HTERT RPE-1 (cell line): ENCODE measurements around the gene RHBDD2.

Experiments used
- in situ Hi-C: fragments of 300-500 bp; cut with MboI; formaldehyde crosslinking; loops from 4 replicates; pipeline ENCODE4 v1.14.3; 2020; ENCODE audit warnings: low sequenced_read_pairs

Gene RHBDD2

GRCh38 chr7:75916685-75917634 is 38.1 kb downstream of the RHBDD2 start:
- in situ Hi-C loops, result no loop called here

- in situ Hi-C loops, result no loop called here
Observed at GRCh38 chr7:75920431-75921161, 41.8 kb downstream of the RHBDD2 start.

GRCh38 chr7:75921479-75921878 is 42.6 kb downstream of the RHBDD2 start:
- in situ Hi-C loops, result no loop called here

- in situ Hi-C loops, result no loop called here
Observed at GRCh38 chr7:75922966-75923603, 44.3 kb downstream of the RHBDD2 start.

GRCh38 chr7:75924256-75924655 is 45.4 kb downstream of the RHBDD2 start:
- in situ Hi-C loops, result no loop called here

GRCh38 chr7:75924889-75925288 is 46.1 kb downstream of the RHBDD2 start:
- in situ Hi-C loops, result no loop called here

GRCh38 chr7:75925717-75926435 is 47.0 kb downstream of the RHBDD2 start:
- in situ Hi-C loops, result no loop called here

GRCh38 chr7:75928568-75928914 is 49.7 kb downstream of the RHBDD2 start:
- in situ Hi-C loops, result no loop called here

GRCh38 chr7:75931680-75932079 is 52.8 kb downstream of the RHBDD2 start:
- in situ Hi-C loops, result no loop called here

GRCh38 chr7:75937958-75938786 is 59.3 kb downstream of the RHBDD2 start:
- in situ Hi-C loops, result no loop called here
